Fibroblast of skin of right biceps (primary cell): ENCODE data around the gene MYO7B.
"Not testable (repeated sequence)": the region's sequence is repeated elsewhere in the genome, so short reads cannot be mapped to it uniquely, and the experiment has no call there.

Experiments used
- DNase-seq: peaks from one replicate; pipeline ENCODE4 v3.0.0-alpha.2; 2013

MYO7B gene

DNA sequence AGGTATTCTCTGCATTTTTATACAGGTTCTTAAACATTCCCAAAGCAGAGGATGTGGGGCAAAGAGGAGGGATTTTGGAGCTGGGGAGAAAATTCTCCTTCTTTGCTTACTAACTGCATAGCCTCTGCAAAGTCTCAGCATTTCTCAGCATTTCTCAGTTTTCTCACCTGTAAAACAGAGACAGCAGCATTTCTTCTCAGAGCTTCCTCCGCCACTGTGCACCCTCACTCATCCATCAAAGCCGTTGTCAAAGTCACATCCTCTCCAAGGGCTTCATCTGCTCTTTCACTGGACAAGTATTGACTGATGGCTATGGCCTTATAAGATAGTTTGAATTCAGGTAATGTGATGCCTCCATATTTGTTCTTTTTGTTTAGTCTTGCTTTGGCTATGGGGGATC is 17.4 kb downstream of the MYO7B start:
- no peak for DNase-seq

DNA sequence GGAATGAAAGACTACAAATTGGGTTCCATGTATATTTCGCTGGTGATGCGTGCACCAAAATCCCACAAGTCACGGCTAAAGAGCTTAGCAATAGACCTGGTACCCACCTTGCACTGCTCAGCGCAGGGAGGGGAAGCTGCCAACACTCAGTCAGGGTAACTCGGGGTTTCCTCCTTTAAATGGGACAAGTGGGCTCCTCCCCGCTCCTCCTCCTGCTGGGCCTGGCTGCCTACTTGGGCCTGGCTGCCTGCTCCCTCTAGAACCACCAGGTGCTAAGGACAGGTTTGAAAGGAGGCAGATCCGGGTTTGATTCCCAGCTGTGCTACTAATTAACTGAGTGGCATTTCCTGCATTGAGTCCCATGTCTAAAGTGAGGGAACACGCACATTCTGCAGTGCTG is 23.4 kb downstream of the MYO7B start:
- no peak for DNase-seq

DNA sequence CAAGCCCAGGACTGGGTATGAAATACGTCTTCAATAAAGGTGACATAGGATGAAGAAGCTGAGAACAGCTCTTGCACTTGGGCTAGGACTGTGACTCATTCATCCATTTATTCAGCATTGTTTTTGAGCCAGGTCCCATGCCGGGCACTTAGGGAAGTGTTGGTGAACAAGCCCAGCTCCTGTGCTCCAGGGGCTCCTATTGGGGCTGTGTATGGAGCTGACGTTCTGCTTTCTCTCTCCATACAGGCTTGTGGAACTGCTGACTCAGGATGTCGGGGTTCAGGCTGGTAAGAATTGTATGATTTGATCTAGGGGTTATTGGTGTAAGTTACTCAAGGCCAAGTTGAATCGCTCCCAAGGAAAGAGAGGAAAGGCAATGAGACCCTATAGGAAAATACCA is 24.0 kb downstream of the MYO7B start:
- no peak for DNase-seq

DNA sequence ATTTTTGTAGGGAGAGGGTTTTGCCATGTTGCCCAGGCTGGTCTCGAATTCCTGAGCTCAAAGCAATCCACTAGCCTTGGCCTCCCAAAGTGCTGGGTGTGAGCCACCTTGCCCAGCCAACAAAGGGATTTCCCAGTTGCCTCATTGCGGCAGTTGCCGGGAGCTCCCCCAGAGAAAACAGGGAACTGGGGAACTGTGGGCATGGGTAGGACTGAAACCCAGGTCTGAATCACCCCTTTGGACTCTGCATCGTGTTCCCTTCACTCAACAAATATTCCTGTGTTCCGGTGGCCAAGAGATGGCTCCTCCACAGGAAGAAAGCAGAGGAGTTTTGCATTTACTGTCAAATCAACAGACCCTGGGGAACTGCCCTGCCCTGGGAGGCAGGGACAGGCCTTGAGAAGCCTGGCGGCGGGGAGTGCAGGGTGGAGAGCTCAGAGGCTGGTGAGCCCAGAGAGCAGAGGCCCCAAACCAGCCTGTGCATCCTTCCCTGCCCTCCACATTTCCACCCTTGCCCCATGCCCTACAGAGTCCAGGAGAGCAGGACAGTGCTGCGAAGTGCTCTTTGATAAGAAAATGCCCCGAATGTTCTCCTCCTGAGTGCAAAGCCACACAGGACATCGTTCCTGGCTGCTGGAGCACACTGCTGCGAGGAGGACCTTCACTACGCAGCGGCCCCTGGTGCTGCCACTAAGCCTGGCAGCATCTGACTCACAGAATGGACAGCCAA is 24.9 kb downstream of the MYO7B start:
- DNase-seq = no peak

DNA sequence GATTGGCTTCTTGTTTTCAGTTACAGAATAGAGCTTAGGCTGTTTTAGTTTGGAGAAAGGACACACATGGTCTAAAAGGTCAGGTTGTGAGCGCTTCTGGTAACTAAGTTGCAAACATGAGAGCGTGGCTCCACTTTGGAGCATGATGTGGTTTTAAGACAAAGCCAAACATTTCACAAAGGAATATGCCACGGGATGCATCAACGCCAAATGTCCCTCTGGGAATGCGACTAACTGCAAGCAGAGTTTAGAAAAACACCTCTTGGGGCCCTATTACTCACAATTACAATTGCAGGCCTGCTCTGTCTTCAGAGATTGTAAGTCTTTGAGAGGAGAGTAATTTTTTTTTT is 25.4 kb downstream of the MYO7B start:
- DNase-seq = peak; percentile 41

DNA sequence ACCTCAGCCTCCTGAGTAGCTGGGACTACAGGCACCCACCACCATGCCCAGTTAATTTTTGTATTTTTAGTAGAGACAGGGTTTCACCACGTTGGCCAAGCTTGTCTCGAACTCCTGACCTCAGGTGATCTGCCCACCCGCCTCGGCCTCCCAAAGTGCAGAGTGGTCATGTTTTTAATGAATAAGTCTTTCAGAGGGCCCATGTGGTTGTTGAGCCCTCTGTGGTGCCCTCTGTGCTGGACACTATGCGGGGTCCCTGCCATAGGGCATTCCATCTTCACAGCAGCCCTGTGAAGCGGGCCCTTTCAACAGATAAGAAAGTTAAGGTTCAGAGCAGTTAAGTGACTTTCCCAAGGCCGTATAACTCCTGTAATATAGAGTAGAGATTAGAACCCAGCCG is 25.9 kb downstream of the MYO7B start:
- no peak for DNase-seq

DNA sequence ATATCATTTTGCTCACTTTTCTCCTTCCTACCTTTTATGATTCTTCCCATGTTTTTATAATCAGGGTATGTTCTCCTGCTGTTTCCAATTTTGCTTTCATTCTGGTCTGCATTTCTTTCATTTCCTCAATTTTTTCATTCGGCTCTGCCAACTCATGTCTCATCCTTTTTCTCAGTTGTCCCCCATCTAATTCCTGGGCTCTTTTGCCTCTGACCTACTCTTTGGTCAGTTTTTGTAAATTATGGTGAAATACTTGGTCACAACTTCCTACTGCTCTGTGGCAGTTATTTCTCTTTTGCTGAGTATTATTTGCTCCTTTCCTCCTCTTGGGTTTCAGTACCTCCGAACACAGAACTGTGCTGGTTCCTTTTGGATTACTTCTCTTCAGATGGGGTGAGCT is 27.5 kb downstream of the MYO7B start:
- no peak for DNase-seq

DNA sequence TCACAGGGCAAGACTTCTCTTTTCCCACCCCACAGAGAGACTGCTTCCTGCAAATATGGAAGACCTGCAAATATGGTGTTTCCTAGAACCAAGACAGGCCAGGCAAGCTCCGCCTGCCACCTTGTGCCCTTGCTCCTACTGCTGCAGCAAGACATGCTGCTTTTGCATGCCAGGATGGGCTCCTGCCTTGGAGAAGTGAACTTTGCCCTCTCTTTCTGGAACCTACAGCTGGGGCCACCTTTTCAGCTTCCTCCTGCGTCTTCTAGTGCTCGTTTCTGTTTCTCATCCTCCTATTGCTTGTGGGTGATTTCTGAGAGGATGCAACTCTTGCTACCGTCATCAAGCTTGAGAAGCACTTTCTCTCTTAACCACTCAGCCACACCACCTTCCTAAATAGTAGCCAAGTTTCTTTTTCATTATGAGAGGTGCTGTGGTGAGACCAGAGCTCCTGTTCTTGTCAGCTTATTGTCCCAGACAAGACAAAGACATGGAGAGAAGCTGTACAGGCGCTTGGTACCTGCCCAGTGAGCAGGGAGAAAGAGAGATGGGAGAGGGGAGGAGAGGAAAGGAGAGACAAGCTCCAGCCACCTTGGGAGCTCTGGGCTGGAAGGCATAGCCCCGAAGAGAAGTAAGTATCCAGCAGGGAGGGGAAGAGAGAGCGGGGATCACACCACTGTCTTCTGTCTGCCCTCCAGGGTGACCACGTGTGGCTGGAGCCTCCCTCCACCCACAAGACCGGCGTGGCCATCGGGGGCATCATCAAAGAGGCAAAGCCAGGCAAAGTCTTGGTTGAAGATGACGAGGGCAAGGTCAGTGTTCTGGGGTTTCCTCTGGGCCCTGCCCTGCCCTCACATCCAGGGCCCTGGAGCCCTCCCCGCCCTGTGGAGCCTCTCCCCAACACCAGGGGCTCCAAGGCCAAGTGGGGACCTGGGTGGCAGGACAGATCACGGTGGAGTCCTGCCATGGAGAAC is 28.3 kb downstream of the MYO7B start:
- DNase-seq = no peak

DNA sequence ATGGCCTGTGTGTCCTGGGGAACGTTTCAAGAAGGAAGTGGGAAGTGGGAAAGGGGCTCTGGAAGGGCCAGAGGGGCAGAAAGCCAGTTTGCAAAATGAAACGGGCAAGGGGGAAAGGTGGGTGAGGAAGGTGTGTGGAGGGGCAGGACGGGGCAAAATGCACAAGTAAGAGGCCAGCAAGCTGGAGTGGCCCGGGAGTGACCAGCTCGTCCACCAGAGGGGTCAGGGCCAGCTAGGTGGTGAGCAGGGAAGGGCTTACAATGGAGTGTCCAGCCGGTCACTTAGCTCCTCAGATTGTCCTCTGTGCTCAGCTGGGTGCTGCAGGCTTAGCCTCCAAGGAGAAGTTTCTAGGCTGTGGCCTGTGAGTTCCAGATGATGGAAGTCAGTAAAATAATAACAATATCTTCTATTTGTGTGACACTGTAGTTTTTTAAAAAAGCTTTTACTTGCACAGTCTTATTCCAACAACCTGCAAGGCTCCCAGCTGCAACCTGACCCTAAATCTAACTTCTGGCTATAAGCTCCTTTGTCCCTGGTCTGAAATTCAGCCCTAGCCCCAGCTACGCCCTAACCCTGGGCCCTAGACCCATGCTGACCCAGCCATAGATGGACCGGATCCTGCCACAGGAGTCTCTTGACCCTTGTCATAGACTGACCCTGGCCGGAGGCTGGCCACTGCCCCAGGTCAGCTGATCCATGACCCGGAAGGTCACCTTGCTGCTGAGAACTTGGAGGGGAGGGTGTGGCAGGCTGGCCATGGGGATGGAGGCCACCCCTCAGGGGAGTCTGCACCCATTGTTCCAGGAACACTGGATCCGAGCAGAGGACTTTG is 29.2 kb downstream of the MYO7B start:
- DNase-seq = no peak

DNA sequence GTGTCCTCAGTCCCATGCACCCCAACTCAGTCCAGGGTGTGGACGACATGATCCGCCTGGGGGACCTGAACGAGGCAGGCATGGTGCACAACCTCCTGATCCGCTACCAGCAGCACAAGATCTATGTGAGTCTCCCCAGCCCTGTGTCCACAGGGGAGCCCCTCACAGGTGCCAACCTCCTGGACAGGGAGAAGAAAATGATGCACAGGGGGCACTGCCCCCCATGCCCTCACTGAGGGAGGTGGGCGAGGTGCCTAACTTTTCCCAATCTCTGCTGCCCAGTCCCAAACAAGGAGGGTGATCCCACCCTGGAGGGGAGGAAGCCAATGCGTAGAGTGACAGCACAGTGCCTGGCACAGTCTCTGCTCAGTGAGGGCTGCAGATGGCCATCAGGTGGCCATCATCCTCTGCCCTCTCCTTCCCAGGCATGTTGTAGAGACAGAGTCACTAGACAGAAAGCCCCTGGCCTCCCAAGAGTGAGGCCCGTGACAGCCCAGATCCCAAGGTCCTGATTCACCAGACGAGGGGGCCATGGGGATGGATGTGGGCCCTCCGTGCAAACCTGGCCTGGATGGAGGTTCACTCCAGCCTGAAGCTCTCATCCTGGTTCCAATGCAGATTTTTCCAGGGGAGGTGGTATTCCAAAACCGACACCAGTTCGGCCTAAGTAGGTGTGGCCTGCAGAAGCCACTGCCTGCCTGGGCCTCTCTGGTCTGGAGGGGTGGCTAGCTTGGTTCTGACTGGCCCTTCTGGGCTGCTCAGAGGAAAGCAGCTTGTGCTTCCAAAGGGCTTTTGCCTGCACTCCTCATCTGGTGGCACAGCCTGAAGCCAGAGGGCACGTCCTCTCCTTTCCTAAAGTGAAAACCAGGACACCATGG is 30.0 kb downstream of the MYO7B start:
- DNase-seq = no peak

DNA sequence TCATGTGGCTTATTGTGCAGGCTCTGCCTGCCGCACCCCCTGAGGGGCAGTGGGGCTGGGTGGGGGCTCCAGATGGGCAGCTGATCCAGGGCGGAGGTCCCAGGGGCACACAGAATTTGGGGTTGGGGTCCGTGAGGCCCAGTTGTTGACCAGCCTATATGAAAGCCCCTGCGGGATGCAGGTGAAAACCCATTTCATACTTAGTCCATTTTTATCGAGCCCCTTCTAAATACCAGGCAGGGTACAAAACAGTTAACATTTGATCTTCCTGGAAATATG is 30.6 kb downstream of the MYO7B start:
- no peak for DNase-seq

DNA sequence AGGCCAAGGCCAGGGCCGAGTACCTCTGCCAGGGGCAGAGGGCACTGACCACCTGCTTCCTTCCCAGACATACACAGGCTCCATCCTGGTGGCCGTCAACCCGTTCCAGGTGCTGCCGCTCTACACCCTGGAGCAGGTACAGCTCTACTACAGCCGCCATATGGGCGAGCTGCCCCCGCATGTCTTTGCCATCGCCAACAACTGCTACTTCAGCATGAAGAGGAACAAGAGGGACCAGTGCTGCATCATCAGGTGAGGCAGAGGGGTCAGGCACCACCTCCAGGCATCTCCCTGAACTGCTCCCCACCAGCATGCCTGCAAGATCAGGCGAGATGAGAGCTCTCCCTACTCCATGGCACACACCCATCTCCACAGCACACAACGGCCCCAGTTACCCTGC is 31.1 kb downstream of the MYO7B start:
- no peak for DNase-seq

DNA sequence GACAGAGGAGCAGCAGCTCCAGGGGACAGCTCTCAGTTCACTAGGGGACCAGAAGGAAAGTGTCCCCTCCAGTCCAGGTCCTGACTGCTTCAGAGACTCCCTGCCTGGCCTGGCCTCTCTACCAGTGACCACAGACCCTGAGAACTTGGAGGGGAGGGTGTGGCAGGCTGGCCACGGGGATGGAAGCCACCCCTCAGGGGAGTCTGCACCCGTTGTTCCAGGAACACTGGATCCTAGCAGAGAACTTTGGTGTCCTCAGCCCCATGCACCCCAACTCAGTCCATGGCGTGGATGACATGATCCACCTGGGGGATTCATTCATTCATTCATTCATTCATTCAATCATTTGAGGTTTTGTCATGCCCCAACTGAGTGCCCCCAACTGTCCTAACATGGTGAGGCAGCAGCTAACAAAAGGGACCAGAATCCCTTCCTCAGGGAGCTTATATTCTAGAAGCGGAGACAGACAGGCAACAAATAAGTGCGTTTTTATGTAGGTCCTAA is 31.9 kb downstream of the MYO7B start:
- DNase-seq = no peak

DNA sequence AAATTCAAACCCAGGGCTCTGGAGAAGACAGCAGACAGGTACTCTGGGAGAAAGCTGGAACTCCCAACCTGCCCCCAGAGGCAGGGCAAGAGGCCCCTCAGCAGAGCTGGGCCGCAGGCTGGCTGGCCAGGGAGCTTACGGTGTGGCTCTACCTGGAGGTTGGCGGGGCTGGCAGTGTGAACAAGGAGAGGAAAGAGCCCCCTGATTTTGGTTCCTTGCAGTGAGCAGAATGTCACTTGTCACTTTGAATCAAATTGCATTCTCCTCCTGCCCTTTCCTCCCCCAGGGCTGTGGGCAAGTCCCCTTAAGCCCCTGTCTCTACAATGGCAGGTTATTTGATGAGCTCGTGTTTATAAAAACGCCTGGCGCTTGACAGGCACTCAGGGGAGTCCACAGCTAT is 32.6 kb downstream of the MYO7B start:
- DNase-seq = no peak

DNA sequence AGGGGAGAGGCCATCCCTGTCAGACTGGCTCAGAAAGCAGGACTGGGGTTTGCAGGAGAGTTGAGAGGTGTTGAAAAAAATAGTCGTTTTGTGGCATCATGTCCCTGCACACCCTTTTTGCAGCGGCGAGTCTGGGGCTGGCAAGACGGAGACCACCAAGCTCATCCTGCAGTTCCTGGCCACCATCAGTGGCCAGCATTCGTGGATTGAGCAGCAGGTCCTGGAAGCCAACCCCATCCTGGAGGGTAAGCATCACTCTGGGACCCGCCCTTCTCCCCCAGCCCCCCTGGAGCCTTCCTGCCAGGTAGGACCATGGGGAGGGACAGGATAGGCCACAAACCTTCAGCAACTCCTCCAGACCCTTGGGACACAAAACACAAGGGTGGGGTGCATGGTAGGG is 34.2 kb downstream of the MYO7B start:
- DNase-seq = no peak

DNA sequence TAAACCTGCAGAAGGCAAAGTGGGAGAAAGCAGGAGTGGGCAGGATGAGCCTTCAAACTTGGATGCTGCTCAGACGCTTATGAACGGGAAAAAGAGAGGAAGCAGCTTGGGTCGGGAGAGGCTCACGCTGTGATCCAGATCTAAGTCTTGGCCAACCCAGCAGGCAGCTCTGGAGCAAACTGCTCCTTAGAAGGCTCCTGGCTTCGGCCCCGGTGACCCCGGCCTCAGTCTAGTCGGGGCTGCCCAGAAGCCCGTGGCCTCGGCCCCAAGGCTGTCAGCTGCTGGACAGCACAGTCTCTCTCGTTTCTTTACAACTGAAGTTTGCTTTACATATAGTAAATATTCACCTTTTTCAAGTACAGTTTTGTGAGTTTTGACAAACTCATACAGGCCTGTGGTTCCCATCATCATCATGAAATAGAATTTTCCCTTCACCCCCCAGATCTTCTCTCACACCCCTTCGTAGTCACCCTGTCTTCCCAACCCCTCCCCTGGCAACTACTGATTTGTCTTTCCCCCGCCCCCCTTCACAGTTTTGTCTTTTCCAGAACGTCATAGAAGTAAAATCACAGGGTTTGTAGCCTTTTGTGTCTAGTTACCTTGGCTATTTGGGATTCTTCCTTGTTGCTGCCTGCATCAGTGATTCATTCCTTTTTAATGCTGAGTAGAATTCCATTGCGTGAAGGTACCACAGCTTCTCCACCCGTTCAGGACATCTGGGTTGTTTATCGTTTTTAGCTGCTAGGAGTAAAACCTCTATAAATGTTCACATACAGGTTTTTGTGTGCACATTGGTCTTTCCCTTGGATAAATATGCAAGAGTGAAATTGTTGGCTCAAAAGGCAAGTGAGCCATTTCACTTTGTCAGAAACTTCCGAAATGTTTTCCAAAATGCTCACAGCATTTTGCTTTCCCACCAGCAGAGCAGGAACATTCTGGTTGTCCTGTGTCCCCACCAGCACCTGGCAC is 35.1 kb downstream of the MYO7B start:
- DNase-seq = peak; percentile 35

DNA sequence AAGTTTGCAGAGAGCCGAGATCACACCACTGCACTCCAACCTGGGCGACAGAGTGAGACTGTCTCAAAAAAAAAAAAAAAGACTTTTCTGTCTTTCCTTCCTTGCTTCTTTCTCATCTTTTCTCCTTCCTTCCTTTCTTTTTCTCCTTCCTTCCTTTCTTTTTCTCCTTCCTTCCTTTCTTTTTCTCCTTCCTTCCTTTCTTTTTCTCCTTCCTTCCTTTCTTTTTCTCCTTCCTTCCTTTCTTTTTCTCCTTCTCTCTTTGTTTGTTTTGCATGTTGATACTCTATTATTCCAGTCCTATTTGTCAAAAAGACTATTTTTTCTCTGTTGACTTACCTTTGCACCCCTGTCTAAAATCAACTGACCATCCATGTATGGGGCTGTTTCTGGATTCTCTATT is 36.9 kb downstream of the MYO7B start:
- not testable (repeated sequence) for DNase-seq

DNA sequence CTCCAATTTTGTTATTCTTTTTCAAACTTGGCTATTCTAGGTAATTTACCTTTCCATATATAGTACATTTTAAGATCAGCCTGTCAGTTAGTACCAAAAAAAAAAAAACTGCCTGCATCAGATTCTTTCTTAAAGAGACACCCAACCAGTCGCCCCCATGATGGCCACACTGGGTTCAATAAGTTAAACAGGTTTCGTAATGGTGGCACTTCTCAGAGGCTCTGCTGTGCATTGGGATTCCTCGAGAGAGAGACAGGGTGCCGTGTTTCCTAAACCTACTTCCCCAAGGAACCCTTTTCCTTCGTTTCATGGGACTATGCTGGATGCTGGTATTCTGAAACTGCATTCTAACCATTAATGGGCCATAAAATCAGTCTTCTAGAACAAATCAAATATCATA is 37.4 kb downstream of the MYO7B start:
- no peak for DNase-seq

DNA sequence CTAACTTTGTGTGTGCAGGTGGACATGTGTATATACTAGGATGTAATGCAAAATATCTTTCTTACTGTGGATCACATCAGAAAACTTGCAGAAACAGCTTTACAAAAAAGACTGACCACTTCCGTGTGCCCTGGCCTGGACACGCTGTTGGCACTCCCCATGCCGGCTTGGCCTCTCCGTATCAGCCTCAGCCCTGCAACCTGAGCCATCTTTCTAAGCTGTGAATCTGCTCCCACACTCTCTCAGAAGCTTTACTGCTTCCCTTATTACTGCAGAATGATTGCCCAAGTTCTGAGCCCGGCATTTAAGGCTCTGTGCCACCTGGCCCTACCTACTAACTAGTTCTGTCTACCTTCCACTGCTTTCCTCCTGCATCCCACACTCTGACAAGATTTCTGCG is 37.8 kb downstream of the MYO7B start:
- no peak for DNase-seq

DNA sequence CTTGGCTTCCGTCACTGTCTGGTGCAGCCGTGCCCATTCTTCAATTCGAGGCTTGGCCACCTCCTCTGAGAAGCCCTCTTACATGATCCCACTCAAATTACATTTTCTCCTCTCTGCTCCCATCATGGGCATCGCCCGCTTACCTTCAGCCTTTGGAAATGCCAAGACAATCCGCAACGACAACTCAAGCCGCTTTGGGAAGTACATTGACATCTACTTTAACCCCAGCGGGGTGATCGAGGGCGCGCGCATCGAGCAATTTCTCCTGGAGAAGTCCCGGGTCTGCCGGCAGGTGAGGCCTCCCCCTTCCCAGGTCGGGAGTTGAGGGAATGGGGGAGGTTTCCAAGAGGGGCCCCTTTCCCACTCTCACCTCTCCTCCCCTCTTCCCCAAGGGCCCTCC is 38.3 kb downstream of the MYO7B start:
- no peak for DNase-seq

DNA sequence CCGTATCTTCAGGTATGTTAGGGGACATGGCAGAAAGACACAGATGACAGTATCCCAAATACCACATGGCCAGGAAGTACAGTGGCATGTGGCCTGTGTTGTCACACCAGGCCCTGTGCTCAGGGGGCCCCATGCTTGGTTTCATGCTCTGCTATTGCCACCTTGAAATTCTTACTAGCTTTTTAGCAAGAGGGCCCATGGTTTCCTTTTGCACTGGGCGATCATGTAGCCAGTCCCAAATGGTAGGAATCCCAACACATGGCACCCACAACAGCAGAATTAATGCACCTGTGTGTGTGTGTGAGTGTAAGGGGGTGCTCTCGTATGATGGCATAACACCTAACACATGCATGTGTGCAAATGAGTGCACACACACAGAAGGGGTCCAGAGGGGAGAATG is 39.2 kb downstream of the MYO7B start:
- DNase-seq = no peak
